ENCODE results near the gene ISL1. TPM values are rescaled to one million over a fixed set of nuclear protein-coding genes. Genes with fewer than 3 reads are reported as not detected.

The ISL1 gene
- 0.90 TPM for polyA plus RNA-seq (2013, experiment 1 of 2)
- 0.51 TPM for polyA plus RNA-seq (2013, experiment 2 of 2)

DNA sequence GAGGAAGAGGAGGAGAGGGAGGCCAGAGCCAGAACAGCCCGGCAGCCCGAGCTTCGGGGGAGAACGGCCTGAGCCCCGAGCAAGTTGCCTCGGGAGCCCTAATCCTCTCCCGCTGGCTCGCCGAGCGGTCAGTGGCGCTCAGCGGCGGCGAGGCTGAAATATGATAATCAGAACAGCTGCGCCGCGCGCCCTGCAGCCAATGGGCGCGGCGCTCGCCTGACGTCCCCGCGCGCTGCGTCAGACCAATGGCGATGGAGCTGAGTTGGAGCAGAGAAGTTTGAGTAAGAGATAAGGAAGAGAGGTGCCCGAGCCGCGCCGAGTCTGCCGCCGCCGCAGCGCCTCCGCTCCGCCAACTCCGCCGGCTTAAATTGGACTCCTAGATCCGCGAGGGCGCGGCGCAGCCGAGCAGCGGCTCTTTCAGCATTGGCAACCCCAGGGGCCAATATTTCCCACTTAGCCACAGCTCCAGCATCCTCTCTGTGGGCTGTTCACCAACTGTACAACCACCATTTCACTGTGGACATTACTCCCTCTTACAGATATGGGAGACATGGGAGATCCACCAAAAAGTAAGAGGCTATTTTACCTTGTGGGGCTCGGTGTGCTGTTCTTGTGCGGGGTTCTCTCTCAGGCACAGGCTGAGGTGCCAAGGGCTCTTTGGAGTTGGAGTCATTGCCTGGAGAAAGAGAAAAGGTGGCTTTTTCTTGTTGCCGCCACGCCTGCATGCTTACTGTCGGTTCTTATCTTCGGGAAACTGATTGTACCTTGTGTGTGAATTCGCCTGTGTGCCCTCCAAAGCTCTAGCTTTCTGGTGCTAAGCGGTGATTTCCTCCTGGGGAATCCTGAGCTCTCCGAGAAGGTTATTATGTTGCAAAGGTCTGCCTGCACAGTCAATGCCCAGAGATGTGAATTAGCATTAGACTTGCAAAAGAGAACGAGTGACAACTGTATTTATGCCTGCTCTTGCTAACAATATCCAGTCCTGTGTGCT is at the start of gene ISL1:
TSS of gene ISL1 (plus strand) at position 318 of the 991 bp plus-strand sequence. CDS start at position 542, 224 bp downstream.
- under 1% methylated on average over 57 of the region's 57 CpGs for WGBS
- Histone ChIP-seq H3K27me3 (ENCODE audit: insufficient read depth, low read length) (peaks cover 99% of the 10 kb centered on the region), H3K9me3 (ENCODE audit: insufficient read depth, low read depth, low read length) (no peaks in the 10 kb centered on the region), H3K36me3 (ENCODE audit: insufficient read depth, low read length) (no peaks in the 10 kb centered on the region), H3K4me3 (ENCODE audit: low read length) (peak within 1 kb of the TSS; percentile 59), H3K27ac (ENCODE audit: low read depth, low read length) (no peak within 1 kb of the TSS), H3K9ac (ENCODE audit: low read depth, low read length) (peak within 1 kb of the TSS; percentile 19; the same call in 1 of the 2 replicates), H3K4me1 (ENCODE audit: insufficient read depth, low read length) (peaks cover 70% of the 10 kb centered on the region)

GRCh38 chr5:51336878-51337277 is 46.4 kb upstream of the ISL1 start:
- 96% methylated on average over 2 of the region's 2 CpGs for WGBS
- Histone ChIP-seq H3K27me3 (ENCODE audit: insufficient read depth, low read length) (no peaks in the 10 kb centered on the region), H3K36me3 (ENCODE audit: insufficient read depth, low read length) (no peaks in the 10 kb centered on the region), H3K27ac (ENCODE audit: low read depth, low read length) (no peak overlapping the region), H3K4me3 (ENCODE audit: low read length) (no peak overlapping the region), H3K4me1 (ENCODE audit: insufficient read depth, low read length) (no peaks in the 10 kb centered on the region), H3K9ac (ENCODE audit: low read depth, low read length) (no peak overlapping the region), H3K9me3 (ENCODE audit: insufficient read depth, low read depth, low read length) (no peaks in the 10 kb centered on the region)

DNA sequence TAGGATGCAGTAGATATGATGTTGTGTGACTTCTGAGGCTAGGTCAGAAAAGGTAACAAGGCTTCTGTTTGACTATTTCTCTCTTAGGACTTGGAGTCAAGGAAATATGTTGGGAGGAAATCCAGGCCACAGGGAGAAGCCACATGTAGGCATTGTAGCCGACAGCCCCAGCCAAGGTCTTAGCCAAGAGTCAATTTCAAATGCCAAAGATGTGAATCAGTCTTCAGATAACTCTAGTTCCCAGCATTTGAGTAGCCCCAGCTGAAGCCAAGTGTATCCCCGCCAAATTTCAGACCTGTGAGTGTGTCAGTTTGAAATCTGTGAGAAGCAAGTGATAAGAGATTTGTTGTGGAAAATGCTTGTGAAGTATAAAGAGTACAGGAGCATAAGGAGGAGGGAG is 38.1 kb upstream of the ISL1 start:
- no peaks in the 10 kb centered on the region for H3K36me3 ChIP-seq (ENCODE audit: insufficient read depth, low read length)
- no peak overlapping the region for H3K27ac ChIP-seq (ENCODE audit: low read depth, low read length)
- H3K9ac ChIP-seq (ENCODE audit: low read depth, low read length) = no peak overlapping the region
- 89% methylated on average over 2 of the region's 2 CpGs for WGBS
- no peaks in the 10 kb centered on the region for H3K27me3 ChIP-seq (ENCODE audit: insufficient read depth, low read length)
- peaks cover 16% of the 10 kb centered on the region for H3K9me3 ChIP-seq (ENCODE audit: insufficient read depth, low read depth, low read length)
- H3K4me1 ChIP-seq (ENCODE audit: insufficient read depth, low read length) = no peaks in the 10 kb centered on the region
- H3K4me3 ChIP-seq (ENCODE audit: low read length) = no peak overlapping the region

DNA sequence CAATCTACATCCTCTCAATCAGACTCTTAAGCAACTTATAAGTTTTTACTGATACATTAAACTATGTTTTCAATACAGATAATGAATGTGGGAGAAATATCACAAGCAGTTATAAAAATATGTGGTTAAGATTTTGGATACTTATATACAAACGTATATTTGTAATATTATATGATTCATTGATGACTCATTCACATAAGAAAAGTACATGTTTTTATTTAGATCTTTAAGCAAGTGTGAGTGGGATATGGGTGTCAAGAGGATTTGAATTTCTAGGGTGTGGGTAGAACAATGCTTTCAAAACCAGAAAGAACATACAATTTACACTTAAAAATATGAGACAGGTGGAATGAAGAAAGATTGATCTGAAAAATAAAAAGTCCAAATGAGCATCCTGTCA is 36.1 kb upstream of the ISL1 start:
- no CpG with 5 or more reads among the region's 1 CpG for WGBS
- no peaks in the 10 kb centered on the region for H3K4me1 ChIP-seq (ENCODE audit: insufficient read depth, low read length)
- no peaks in the 10 kb centered on the region for H3K36me3 ChIP-seq (ENCODE audit: insufficient read depth, low read length)
- no peak overlapping the region for H3K4me3 ChIP-seq (ENCODE audit: low read length)
- H3K27ac ChIP-seq (ENCODE audit: low read depth, low read length) = no peak overlapping the region
- peaks cover 16% of the 10 kb centered on the region for H3K9me3 ChIP-seq (ENCODE audit: insufficient read depth, low read depth, low read length)
- H3K9ac ChIP-seq (ENCODE audit: low read depth, low read length) = no peak overlapping the region
- H3K27me3 ChIP-seq (ENCODE audit: insufficient read depth, low read length) = no peaks in the 10 kb centered on the region

GRCh38 chr5:51347704-51348103 is 35.5 kb upstream of the ISL1 start:
- WGBS = 76% methylated on average over 2 of the region's 2 CpGs
- peaks cover 16% of the 10 kb centered on the region for H3K9me3 ChIP-seq (ENCODE audit: insufficient read depth, low read depth, low read length)
- H3K9ac ChIP-seq (ENCODE audit: low read depth, low read length) = no peak overlapping the region
- H3K4me3 ChIP-seq (ENCODE audit: low read length) = no peak overlapping the region
- no peaks in the 10 kb centered on the region for H3K27me3 ChIP-seq (ENCODE audit: insufficient read depth, low read length)
- H3K36me3 ChIP-seq (ENCODE audit: insufficient read depth, low read length) = no peaks in the 10 kb centered on the region
- no peak overlapping the region for H3K27ac ChIP-seq (ENCODE audit: low read depth, low read length)
- H3K4me1 ChIP-seq (ENCODE audit: insufficient read depth, low read length) = no peaks in the 10 kb centered on the region

DNA sequence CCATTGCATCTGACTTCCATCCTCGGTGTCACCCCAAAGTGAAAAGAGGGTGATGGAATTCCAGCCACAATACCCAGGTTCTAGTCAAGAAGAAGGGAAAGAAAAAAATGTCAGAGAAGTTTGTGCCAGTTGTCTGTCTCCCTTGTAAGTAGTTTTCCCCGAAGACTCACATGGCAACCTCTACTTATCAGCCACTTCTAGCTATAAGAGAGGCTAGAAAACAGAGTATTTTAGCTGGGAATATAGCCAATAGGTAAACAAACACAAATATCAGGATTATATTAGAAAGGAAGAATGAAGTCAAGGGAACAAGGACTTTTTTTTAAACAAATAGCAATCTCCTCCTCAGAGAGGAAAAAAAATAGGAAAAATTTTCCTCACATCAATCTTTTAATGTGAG is 12.2 kb upstream of the ISL1 start:
- no peak overlapping the region for H3K27ac ChIP-seq (ENCODE audit: low read depth, low read length)
- H3K9me3 ChIP-seq (ENCODE audit: insufficient read depth, low read depth, low read length) = no peaks in the 10 kb centered on the region
- H3K4me1 ChIP-seq (ENCODE audit: insufficient read depth, low read length) = peaks cover 1% of the 10 kb centered on the region; the same call in 1 of the 2 replicates
- no peak overlapping the region for H3K4me3 ChIP-seq (ENCODE audit: low read length)
- no peak overlapping the region for H3K9ac ChIP-seq (ENCODE audit: low read depth, low read length)
- peaks cover 35% of the 10 kb centered on the region for H3K27me3 ChIP-seq (ENCODE audit: insufficient read depth, low read length)
- 100% methylated on average over 1 of the region's 2 CpGs for WGBS
- H3K36me3 ChIP-seq (ENCODE audit: insufficient read depth, low read length) = no peaks in the 10 kb centered on the region

DNA sequence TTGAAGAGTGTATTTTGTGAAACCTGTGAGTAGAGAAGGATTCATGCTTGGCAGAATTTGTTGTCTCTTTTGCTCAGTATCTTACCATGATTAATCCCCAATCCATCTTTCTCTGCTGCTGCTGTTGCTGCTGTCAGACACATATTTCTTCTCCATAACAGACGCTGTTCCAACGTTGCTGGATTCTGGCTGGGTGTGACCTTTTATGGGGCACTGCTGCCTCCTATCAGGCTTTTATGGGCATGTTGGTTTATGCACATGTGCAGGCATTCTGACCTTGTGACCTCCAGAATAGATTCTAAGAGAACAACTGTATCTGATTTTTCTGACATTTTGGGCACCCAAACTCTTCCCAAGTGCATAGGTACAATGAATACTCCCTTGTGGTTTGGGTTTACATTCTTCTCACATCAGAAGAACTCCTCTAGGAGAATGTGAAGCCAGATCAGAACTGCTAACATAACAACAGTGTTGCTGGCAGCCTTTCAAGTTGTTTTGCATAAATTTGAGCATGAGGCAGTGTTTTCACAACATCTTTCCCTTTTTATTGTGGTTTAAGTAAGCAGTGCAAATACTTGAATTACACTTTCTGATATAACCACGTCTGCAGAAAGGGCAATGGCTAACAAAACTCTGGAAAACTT is 9.2 kb upstream of the ISL1 start:
- H3K27ac ChIP-seq (ENCODE audit: low read depth, low read length) = no peak overlapping the region
- H3K36me3 ChIP-seq (ENCODE audit: insufficient read depth, low read length) = no peaks in the 10 kb centered on the region
- H3K27me3 ChIP-seq (ENCODE audit: insufficient read depth, low read length) = peaks cover 65% of the 10 kb centered on the region
- H3K4me3 ChIP-seq (ENCODE audit: low read length) = no peak overlapping the region
- no peak overlapping the region for H3K9ac ChIP-seq (ENCODE audit: low read depth, low read length)
- WGBS = 61% methylated on average over 3 of the region's 3 CpGs
- no peaks in the 10 kb centered on the region for H3K9me3 ChIP-seq (ENCODE audit: insufficient read depth, low read depth, low read length)
- H3K4me1 ChIP-seq (ENCODE audit: insufficient read depth, low read length) = peaks cover 28% of the 10 kb centered on the region

- H3K9me3 ChIP-seq (ENCODE audit: insufficient read depth, low read depth, low read length) = no peaks in the 10 kb centered on the region
- H3K36me3 ChIP-seq (ENCODE audit: insufficient read depth, low read length) = no peaks in the 10 kb centered on the region
- peaks cover 39% of the 10 kb centered on the region for H3K4me1 ChIP-seq (ENCODE audit: insufficient read depth, low read length)
- no peak overlapping the region for H3K9ac ChIP-seq (ENCODE audit: low read depth, low read length)
- H3K4me3 ChIP-seq (ENCODE audit: low read length) = no peak overlapping the region
- H3K27me3 ChIP-seq (ENCODE audit: insufficient read depth, low read length) = peaks cover 76% of the 10 kb centered on the region
- no peak overlapping the region for H3K27ac ChIP-seq (ENCODE audit: low read depth, low read length)
- 86% methylated on average over 6 of the region's 7 CpGs for WGBS
Observed at GRCh38 chr5:51375084-51375483, 8.2 kb upstream of the ISL1 start.

- 0% methylated on average over 2 of the region's 3 CpGs for WGBS
- H3K9ac ChIP-seq (ENCODE audit: low read depth, low read length) = no peak overlapping the region
- H3K27ac ChIP-seq (ENCODE audit: low read depth, low read length) = no peak overlapping the region
- H3K9me3 ChIP-seq (ENCODE audit: insufficient read depth, low read depth, low read length) = no peaks in the 10 kb centered on the region
- peak overlapping the region; percentile 49 for H3K4me3 ChIP-seq (ENCODE audit: low read length)
- H3K4me1 ChIP-seq (ENCODE audit: insufficient read depth, low read length) = peaks cover 41% of the 10 kb centered on the region
- H3K36me3 ChIP-seq (ENCODE audit: insufficient read depth, low read length) = no peaks in the 10 kb centered on the region
- H3K27me3 ChIP-seq (ENCODE audit: insufficient read depth, low read length) = peaks cover 89% of the 10 kb centered on the region
Observed at GRCh38 chr5:51376509-51376908, 6.7 kb upstream of the ISL1 start.

DNA sequence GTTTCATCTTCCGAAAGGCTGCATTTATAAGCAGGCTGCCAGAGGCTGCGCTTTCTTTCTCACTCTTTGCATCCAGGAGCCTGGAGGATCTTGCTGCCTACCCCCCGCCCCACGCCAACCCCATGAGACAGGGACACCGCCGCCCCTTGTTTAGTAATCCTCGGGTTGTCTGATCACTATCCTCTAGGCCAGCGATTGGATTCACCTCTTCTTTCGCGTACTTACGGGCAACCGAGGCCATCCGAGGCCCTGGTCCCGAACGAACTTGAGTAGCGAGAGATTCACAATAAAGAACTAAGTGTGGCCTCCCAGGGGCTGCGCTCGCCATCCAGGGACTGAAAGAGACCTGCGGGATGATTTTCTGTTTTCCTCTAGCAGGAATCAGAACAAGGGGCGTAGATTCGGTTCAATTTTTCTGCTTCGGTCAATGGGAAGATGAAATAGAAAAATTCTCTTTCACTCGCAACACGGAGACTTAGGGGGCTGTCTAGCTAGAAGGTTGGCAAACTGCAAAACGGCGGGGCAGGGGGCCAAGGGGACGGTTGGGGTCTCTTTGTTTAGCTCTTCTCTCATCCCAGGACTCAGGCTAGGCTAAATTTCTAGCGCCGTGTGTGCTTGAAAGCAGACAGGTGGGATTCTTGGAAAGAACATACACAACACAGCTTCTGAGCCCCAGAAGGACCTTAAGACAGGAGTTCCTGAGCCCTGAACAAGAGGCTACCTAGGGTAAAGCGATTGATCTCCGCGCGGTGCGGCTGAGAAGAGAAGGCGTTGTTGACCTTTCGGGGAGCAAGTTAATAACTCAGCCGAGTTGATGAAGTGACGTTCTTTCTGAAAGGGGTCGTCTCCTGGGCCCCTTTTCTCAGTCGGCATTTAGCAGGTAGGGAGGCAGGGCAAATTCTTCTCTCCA is 5.8 kb upstream of the ISL1 start:
- Histone ChIP-seq H3K36me3 (ENCODE audit: insufficient read depth, low read length) (no peaks in the 10 kb centered on the region), H3K4me1 (ENCODE audit: insufficient read depth, low read length) (peaks cover 49% of the 10 kb centered on the region), H3K27me3 (ENCODE audit: insufficient read depth, low read length) (peaks cover 93% of the 10 kb centered on the region), H3K9ac (ENCODE audit: low read depth, low read length) (no peak overlapping the region), H3K4me3 (ENCODE audit: low read length) (peak overlapping the region; percentile 49), H3K27ac (ENCODE audit: low read depth, low read length) (no peak overlapping the region), H3K9me3 (ENCODE audit: insufficient read depth, low read depth, low read length) (no peaks in the 10 kb centered on the region)
- WGBS = 1% methylated on average over 40 of the region's 40 CpGs

Measured in HUES64 (cell line).